Stimulated activated CD4-positive, alpha-beta T cell treated with anti-CD3 and anti-CD28 coated beads, Interleukin-15, amount 100 ng/mL, for 1 hour (primary cell): Measurements from ENCODE around the gene CLTRN.

ENCODE experiments used
- DNase-seq, 2 donors: peaks; one replicate each; pipeline ENCODE4 v3.0.0-alpha.2; 2020; ENCODE audit warnings: low read depth in 1 of 2, low spot score in 1 of 2

Gene CLTRN

DNA sequence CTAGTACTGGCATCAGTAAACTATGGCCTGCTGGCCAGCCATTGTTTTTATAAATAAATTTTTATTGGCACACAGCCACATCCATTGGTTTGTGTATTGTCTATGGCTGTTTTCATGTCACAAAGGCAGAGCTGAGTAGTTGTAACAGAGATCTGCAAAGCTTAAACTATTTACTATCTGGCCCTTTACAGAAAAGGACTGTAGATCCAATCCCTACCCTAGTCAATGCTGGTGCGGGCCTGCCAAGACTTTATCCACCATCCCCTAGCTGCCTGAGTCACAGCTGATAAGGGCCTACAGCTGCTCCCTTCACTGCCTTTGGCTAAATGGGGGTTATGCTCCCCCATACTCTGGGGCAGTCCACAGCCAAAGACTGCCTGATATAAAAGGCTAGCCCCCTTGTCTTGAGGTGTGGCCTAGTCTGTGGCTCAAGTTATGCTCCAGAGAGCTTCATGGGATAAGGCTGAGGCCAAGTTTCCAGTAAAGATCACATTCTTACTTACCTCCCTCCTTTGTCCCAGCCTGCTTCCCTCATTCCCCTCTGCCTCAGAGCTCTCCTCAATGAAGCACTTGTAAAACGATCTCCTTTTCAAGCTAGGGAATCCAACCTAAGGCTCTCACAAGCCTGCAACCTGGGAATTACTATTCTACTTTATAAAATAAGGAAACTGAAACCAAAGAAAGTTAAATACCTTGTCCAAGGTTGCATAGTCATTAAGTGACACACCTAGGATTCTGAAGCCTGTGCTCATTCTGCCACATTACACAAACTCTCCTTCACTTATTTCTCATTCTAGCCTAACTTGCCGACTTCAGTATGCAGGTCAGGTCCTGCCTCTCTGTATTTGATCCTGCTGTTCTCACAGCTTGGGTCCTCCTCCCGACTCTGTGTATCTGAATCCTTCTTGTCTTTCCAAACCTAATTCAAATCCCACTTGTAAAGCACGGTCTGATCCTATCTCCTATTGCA is 84.5 kb downstream of the CLTRN start:
- DNase-seq: no peak
